Heart right ventricle (tissue), 16 donors: Measurements from ENCODE around the gene CCL19. TPM values are rescaled to one million over a fixed set of nuclear protein-coding genes. Genes with fewer than 3 reads are reported as not detected.

Experiments used
- ATAC-seq, 8 donors: fragments of 200-7000 bp; cut with Tn5 transposase; one replicate each; pipeline ENCODE4 v1.9.1; 2020; ENCODE audit warnings: mild to moderate bottlenecking in 8 of 8, moderate library complexity in 8 of 8, moderate number of reproducible peaks in 1 of 8
- DNase-seq, 2 donors: peaks; one replicate each; pipeline ENCODE4 v3.0.0-alpha.2; 2020
- H3K27ac ChIP-seq, 10 donors: fragments of 200-600 bp; sonication (generic) in 2 of 10; one replicate each; pipeline versions ENCODE4 v1.5.0 to v1.8.0; 2020 to 2022; ENCODE audit warnings: mild to moderate bottlenecking in 3 of 10
- H3K27me3 ChIP-seq, 7 donors: fragments of 200-600 bp; one replicate each; pipeline ENCODE4 v1.8.0; 2021 to 2022; ENCODE audit warnings: mild to moderate bottlenecking in 2 of 7
- H3K36me3 ChIP-seq, 9 donors: fragments of 200-600 bp; sonication (generic) in 1 of 9; one replicate each; pipeline versions ENCODE4 v1.5.0 to v1.8.0; 2020 to 2022; ENCODE audit warnings: mild to moderate bottlenecking in 2 of 9
- H3K4me1 ChIP-seq, 9 donors: fragments of 200-600 bp; sonication (generic) in 1 of 9; one replicate each; pipeline versions ENCODE4 v1.5.0 to v1.8.0; 2020 to 2022; ENCODE audit warnings: mild to moderate bottlenecking in 4 of 9
- H3K4me3 ChIP-seq, 10 donors: fragments of 200-600 bp; sonication (generic) in 2 of 10; one replicate each; pipeline versions ENCODE4 v1.5.0 to v1.8.0; 2020 to 2022; ENCODE audit warnings: mild to moderate bottlenecking in 7 of 10, moderate library complexity in 2 of 10
- H3K9me3 ChIP-seq, 11 donors: fragments of 200-600 bp in 10 of 11; sonication (generic) in 2 of 11; one replicate each; pipeline versions ENCODE4 v1.5.0 to v1.8.0; 2013 to 2022; ENCODE audit warnings: mild to moderate bottlenecking in 2 of 11, control low read depth in 1 of 11, moderate library complexity in 1 of 11
- CTCF ChIP-seq, 9 donors: fragments of 200-600 bp; sonication (generic) in 2 of 9; IDR thresholded peaks; one replicate each; pipeline versions ENCODE4 v1.5.0 to v1.8.0; 2021 to 2022; ENCODE audit warnings: antibody characterized with exemption in 9 of 9, mild to moderate bottlenecking in 5 of 9, moderate library complexity in 1 of 9
- WGBS, 2 donors: extraction: QIAGEN DNeasy Blood & Tissue Kit; methylation state at CpG; one replicate each; pipeline ENCODE4 v1.1.7; 2013; ENCODE audit warnings: inconsistent platforms in 1 of 2; 5-methylcytosine and 5-hydroxymethylcytosine counted together
- intact Hi-C, 10 donors: fragments of 100-400 bp; cut with DNase I; formaldehyde crosslinking; loops; one replicate each; pipeline versions ENCODE4 v1.11.1 to v1.14.2; 2022
- polyA plus RNA-seq, 2 donors: library from polyadenylated mRNA; stranded (reverse); fragments of 200-250 nt; gene quantifications; one replicate each; pipeline ENCODE4 v1.2.3, GENCODE V29; 2013
- total RNA-seq, 10 donors: library from RNA; stranded (reverse); fragmentation: NEBNext Ultra II Directional in 3 of 10; extraction: Animal tissue kit (Norgen Biotek cat#: 25700) in 3 of 10; gene quantifications; one replicate each; pipeline versions ENCODE4 v1.2.1 to v1.2.4, GENCODE V29; 2021 to 2023
- donor health status: Arrhythmogenic right ventricular cardiomyopathy.
- donor health status: ischemic (EF 13 %, LVEDD 7.1; RV severe dilation, severe dysfunction).
- donor health status: healthy with polysubstance abuse.
- donor health status: DM: no; HTN: yes; CAD: no.
- donor health status: DM: no; HTN: no; CAD: no.
- donor health status: ischemic (EF 25% LVEDD 6.9; RV normal size, moderate dysfunction).
- donor health status: ischemic (EF 25% LVEDD 5.7; RV mildly dilated, moderate dysfunction).
- donor health status: healthy.
- donor health status: DM: yes; HTN: yes; CAD: no.
- donor health status: Ischemic cardiomyopathy.
- donor health status: ischemic (EF 35%, LVEDD 5.7; RV mildly dilated, moderate dysfunction).
- donor health status: nonischemic (EF 11% LVEDD 7.7; RV severe dilation, severe dysfunction).
- donor health status: DM: yes; HTN: yes; CAD: no.
- donor health status: PGD.
- donor health status: ischemic (EF 29% LVEDD 5.4; RV normal size, mild dysfunction).
- donor health status: nonischemic (EF 23%, LVEDD 6.1; RV moderate dilation, normal function).

CCL19 gene
- total and polyA plus RNA-seq, 12 donors, result 0.47 to 19.9 (median 1.1) TPM; not detected in 5

- DNase-seq, result no peak
- Histone ChIP-seq H3K9me3 (peaks cover 0 to 8% (median 0%) of the 10 kb centered on the region in 11 donors), H3K27ac (peak overlapping the region; percentile 38 to 100 (median 97)), H3K4me1 (peaks cover 0 to 29% (median 14%) of the 10 kb centered on the region in 9 donors), H3K4me3 (peak overlapping the region; percentile 45 to 95 (median 72)), H3K27me3 (no peaks in the 10 kb centered on the region), H3K36me3 (peaks cover 0 to 50% (median 12%) of the 10 kb centered on the region in 9 donors)
- intact Hi-C loops, result loop anchor here in 1 of 10 donors (2.0 kb wide), 1 partner anchor 16 kb away; no protein-coding TSS in a partner anchor
- ATAC-seq, result peak in 4 of 8 donors; percentile 1 to 9 (median 3)
- 2 to 3% methylated on average over 21 to 26 of the region's 26 CpGs for WGBS, 2 donors
- peak in 2 of 9 donors; percentile 13 to 27 for TF ChIP-seq CTCF (IDR thresholded peaks at IDR 0.05)
These were observed 26.1 kb downstream of the CCL19 start for GRCh38 chr9:34665067-34665380.

GRCh38 chr9:34664281-34665066 lies 26.6 kb downstream of the CCL19 start:
- peaks cover 0 to 29% (median 14%) of the 10 kb centered on the region in 9 donors for H3K4me1 ChIP-seq
- peak overlapping the region; percentile 45 to 95 (median 72) for H3K4me3 ChIP-seq
- H3K9me3 ChIP-seq, result peaks cover 0 to 2% (median 0%) of the 10 kb centered on the region in 11 donors
- H3K27me3 ChIP-seq, result no peaks in the 10 kb centered on the region
- peak overlapping the region; percentile 38 to 100 (median 97) for H3K27ac ChIP-seq
- WGBS, 2 donors, result 11 to 15% methylated on average over 18 of the region's 18 CpGs
- intact Hi-C loops, result loop anchor here in 4 of 10 donors (2.0 to 5.0 kb wide), 2 partner anchors 16 to 38 kb away; no protein-coding TSS in a partner anchor
- ATAC-seq (peak; percentile 27 to 64 (median 52)), DNase-seq (peak; percentile 85)
- peak; percentile 53 to 92 (median 79) for TF ChIP-seq CTCF (IDR thresholded peaks at IDR 0.05)
- H3K36me3 ChIP-seq, result peaks cover 0 to 53% (median 15%) of the 10 kb centered on the region in 9 donors

GRCh38 chr9:34663303-34663605 lies 27.8 kb downstream of the CCL19 start:
- no peak overlapping the region for H3K4me3 ChIP-seq
- no peaks in the 10 kb centered on the region for H3K27me3 ChIP-seq
- peaks cover 0 to 29% (median 14%) of the 10 kb centered on the region in 9 donors for H3K4me1 ChIP-seq
- intact Hi-C loops, result loop anchor here in 3 of 10 donors (5.0 kb wide), 1 partner anchor 39 kb away; no protein-coding TSS in a partner anchor
- DNase-seq (no peak), ATAC-seq (no peak)
- no peak for TF ChIP-seq CTCF (IDR thresholded peaks at IDR 0.05)
- H3K36me3 ChIP-seq, result peaks cover 0 to 58% (median 15%) of the 10 kb centered on the region in 9 donors
- H3K9me3 ChIP-seq, result no peaks in the 10 kb centered on the region
- peak overlapping the region in 2 of 10 donors; percentile 31 to 98 for H3K27ac ChIP-seq

- no peaks in the 10 kb centered on the region for H3K9me3 ChIP-seq
- no peak within 1 kb of the TSS for H3K4me3 ChIP-seq
- no peak for ATAC-seq
- peak within 1 kb of the TSS in 2 of 10 donors; percentile 31 to 98 for H3K27ac ChIP-seq
- no peak for TF ChIP-seq CTCF (IDR thresholded peaks at IDR 0.05)
- peaks cover 0 to 58% (median 15%) of the 10 kb centered on the region in 9 donors for H3K36me3 ChIP-seq
- WGBS, 2 donors, result 89 to 91% methylated on average over 4 of the region's 4 CpGs
- H3K4me1 ChIP-seq, result peaks cover 0 to 29% (median 14%) of the 10 kb centered on the region in 9 donors
- intact Hi-C loops, result loop anchor here in 3 of 10 donors (5.0 kb wide), 1 partner anchor 40 kb away; no protein-coding TSS in a partner anchor
- DNase-seq, result no peak
- H3K27me3 ChIP-seq, result no peaks in the 10 kb centered on the region
These were observed 28.4 kb downstream of the CCL19 start, which contains the start of gene CCL27 for GRCh38 chr9:34662526-34663302. Gene CCL27 (minus strand): TSS chr9:34662657. CDS start chr9:34662633, 24 bp downstream.
